ENCODE results near the gene SARDH.
"Not testable (repeated sequence)": the region's sequence is repeated elsewhere in the genome, so short reads cannot be mapped to it uniquely, and the experiment has no call there.

SARDH gene

DNA sequence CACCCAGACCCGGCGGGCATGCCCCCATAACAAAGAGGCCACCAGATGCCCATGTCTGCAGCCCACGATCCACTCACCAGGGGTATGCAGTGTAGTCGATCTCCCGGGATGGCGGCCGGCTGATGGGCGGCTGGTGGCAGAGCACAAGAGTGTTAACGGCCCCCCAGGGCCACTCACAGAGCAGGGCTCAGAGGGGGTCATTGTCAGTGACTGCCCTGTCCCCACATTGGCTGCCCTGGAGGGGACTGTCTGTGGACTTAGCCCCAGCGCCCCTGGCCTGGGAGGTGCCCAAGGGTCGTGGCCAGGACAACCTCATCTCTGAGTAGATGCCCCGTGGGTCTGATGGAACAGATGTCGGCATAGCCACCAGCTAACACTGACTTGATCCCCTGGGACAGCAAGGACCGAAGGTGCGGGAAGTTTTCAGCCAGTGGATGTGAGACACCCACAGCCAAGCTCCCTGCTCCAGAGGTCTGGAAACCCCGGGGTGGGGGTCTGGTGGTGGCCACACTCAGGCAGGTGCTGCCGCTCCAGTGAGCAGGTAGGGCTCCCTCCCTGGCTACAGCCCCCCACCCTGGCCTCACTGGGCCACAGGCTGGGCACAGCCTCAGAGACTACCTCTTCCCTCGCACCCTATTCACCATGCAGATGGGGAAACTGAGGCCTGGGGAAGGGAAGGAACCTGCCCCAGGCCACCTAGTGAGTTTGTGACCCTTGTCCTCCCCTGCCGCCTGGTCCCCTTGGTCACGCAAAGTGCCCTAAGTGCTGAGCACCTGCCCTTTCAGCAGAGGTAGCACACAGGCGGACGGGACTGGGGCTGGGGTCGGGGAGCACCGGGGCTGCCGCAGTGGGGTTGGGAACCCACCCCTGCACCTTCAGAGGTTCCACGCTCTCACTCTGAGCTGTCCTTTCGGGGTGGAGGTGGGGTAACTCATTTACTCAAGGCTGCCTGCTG, 38.1 kb upstream of the SARDH start:
- DNase-seq, result no peak

DNA sequence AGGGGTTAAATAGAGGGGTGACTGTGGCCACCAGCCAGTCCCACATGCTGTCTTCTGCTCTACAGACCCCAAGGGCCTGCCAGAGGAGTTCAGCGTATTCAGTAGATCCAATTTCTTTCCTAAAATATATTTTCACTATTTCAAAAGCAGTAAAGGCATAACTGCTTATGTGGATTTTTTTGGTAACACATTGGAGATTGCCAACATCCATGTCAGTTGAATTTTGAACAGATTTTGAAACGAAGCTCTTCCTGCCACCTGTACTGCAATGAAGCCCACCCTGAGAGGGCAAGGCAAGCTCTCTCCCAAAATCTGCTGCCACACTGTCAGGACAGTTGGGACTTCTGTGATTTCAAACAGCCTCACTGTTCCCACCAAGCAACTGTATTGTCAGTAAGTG, 37.1 kb upstream of the SARDH start:
- DNase-seq, result no peak

DNA sequence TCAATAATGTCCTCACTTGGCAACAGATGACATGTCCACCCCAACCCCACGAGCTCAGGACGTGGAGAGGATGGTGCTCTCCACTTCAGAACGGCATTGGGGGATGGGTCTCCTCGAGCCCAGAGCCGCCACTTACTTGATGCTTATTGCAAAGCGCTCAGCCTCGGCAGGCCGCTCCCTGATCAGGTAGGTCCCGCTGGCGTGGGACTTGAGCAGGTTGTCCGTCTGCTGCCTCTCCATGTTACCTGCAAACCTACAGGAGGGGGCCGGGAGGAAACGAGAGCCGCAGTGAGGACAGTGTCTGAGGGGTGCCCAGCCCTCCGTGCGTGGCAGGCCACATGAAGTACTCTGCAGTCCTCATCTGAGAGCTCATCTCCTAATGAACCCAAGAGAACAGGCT, 36.6 kb upstream of the SARDH start:
- no peak for DNase-seq

DNA sequence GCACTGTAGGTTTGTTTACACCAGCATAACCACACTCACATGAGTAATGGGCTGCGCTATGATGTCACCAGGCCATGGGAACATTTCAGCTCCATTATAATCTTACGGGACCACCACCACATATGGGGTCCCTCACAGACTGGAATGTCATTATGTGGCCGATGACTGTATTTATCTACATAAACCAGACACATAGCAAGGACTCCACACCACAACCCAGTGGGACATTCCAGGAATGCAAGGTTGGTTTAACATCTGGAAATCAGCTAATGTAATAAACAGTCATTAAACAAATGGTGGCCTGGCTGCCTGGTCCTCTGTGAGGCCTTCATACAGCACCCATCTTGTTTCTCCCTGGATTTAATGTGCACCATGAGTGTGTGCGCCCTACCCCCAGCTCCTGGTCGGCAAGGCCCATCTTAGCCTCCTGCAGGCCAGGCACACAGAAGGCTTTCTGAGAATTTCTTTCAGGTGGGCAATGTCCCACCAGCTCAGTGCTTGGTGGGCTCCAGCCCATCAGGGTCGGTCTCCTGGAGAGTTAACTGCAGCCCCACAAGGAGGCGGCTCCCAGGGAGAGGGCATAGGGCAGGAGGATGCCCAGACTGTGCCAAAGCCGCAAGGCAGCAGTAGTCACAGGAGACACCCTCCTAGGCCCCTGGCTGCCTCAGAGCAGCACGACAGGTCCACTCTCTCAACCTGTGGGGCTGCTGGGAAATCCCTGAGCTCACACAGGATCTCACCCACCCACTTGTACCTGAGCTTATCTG, 35.9 kb upstream of the SARDH start:
- DNase-seq, result no peak

DNA sequence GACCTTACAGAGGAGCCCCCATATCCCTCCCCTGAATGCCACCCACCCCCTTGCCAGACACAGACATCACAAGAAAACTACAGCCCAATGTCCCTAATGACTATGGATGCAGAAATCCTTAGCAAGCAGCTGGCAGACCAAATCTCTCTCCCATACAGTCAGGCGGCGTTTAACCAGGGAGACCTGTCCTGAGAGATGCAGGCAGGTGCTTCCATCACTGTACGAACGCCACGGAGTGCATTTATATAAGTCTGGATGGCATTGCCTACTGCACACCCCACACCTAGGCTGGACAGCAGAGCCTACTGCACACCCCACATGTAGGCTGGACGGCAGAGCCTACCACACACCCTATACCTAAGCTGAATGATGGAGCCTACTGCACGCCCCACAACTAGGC, 34.4 kb upstream of the SARDH start:
- DNase-seq, result no peak

DNA sequence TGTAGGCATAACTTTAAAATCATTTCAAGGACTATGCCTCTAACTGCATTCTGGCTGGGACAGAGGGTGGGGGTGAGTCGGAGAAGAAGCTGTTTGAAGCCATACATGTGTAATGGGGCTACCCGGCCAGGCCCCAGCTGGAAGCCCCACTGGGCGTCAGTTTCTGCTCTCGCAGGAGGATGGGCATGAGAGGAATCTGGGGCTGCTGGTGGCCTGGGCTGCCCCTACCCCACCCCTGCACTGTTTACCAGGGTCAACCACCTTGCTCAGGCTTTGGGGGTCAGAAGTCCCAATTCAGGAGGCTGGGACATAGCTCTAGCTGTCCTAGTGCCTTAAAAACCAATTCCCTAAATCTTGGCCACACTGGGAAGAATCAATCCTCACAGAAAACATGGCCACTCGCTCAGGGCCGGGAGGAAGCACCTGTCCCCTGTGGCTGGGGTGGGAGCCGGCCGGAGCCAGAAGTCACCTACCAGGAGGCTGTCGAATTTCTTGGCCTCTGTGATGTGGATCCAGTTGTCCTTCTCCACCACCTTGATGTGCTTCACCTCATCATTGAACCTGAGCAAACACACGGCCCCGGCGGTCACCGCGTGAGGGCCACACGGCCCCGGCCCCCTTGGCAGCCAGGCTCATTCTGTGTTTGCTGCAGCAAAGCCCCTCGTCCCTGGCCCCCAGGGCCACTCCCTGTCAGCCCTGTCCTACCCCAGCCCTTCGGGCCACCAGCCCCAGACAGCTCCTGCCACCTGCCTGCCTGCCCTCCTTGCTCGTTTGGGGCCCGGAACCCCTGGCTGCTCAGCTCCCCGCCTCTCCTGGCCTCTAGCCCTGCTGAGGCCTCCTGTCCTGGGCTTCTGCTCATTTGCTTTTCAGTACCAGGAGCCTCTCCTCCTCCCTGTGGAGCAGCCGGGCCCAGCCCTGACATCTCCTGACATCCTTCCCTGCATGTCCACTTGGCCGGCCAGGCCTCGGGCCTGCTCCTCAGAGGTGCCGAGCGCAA, 33.6 kb upstream of the SARDH start:
- DNase-seq, result no peak

DNA sequence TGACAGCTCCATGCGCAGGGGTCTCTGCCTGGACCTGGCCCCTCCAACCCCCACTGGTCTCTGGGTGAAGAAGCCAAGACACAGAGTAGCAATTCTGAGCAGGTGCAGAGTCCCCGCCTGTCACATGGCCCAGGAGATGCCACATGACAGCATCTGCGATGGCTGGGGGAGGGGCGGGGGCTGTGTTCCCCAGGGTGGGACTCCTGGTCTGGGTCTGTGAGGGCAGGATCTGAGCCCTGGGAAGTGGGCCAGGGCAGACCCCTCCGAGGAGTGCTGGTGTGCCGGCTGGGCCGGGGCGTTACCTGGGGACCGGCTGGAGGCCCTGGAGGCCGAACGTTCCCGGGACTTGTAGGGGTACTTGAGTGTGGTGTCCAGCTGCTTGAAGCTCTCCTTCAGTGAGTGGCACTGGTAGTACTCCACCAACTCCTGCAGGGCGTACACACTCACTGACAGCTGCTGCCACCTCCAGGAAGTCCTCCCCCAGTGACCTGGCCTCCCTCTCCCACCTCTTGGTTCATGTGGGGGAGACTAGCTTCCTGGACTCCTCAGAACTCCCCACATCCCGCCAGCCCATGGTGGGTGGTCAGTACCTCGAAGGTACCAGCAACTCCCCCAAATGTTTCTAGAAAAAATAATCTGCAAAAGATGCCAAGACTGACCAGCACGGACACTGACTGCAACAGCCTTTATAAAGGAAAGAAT, 32.1 kb upstream of the SARDH start:
- DNase-seq, result no peak

DNA sequence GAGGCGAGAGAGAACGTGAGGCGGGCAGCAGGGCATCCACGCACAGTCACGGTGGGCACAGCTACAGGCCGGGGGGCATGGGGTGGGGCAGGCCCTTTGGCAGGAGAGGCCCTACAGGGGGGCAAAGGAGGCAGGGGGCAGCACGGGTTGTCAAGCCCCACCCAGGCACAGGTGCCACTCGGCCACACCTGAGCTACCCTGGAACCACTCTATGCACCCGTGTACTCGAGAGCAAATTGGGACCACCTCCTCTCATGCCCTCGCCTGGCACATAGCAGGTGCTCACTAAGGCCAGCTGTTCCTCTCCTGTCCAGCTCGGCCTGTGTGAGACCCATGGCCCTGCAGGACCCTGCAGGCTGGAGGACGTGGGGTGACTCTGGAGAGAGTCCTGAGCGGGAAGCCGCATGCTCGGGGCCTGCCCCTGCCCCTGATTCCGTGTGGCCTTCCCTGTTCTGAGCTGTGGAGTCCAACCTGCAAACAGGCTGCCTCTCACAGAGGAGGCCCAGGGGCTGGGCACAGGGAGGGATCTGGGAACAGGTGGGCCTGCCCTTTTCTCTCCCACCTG, 31.4 kb upstream of the SARDH start:
- no peak for DNase-seq

DNA sequence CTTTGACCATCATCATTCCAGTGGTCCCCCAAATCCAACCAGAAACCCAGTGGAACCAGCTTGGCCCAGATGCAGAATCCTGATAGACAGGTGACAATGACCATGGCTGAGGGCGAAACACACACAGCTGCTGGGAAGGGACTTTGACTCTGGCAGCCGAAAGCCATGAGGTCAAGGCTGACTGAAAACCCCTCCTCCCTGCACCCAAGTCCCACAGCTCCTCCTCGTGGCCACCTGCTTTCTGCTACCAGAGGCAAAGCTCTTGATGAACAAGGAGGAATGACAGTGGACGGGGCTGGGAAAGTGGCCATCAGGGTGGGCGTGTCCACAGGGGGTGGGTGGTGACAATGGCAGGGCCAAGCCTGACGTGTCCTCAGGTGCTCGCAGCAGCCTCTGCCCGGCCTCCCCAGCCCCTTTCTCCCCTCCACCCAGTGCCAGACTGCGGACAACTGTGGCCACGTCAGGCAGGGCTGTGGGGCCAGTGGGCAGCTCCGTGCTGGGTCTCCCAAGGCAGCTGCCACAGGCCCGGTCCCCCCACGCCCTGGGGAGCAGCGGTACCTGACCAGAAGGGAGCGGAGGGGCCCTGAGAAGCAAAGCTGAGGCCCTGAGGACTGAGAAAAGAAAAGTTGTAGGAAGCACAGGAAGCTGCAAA, 30.8 kb upstream of the SARDH start:
- DNase-seq, result no peak

DNA sequence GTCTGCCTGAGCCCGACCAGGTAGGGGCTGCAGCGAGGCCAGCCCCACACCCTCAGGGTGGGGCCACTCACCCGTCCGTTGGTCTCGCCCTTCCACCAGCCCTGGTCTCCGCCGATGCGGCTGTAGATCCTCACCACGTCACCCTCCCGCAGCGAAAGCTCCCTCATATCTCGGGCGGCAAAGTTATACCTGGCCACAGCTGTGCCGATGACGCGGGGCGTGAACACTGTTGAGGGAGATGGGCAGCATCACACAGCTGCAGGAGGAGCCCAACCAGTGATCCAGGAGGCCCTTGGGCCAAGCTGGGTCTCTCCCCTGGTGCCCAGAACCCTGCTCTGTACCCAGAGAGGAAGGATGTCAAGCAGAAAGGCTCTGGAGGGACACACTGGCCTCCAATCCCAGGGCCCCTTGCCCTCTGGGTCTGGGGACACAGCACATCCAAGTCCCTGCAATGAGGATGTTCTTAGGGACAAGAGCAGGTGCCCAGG, 30.3 kb upstream of the SARDH start:
- no peak for DNase-seq

DNA sequence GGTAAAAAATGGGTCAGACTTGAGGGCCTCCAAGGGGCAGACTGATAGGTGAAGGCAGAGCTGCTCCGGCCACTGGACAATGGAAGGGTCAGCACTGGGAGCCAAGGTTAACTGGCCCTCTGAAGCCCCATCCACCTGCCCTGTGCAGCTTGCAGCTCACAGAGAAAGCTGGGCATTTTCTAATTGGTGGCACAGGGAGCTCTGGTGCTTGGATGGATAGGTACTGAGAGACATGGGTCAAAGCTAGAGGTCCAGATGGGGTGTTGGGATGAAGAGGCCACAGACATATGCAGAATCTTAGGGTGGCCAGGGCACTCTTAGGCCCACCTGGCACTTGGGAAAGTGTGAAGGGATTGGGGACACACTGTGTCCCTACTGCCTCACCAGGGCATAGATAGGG, 29.5 kb upstream of the SARDH start:
- no peak for DNase-seq

DNA sequence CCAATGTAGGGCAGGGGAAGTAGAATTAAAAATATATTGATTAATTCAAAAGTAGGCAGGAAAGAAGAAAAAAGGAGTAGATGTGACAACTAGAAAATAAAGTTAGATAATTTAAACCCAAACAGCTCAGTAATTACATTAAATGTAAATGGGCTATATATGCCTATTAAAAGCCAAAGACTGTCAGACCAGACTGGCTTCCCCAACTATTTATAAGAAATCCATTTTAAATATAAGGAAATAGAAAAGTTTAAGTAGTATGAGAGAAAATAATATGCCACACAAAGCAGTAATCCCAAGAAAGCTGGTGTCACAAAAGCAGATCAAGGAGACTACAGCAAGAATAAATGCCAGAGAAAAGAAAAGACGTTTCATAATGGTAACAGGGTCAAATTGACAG, 28.9 kb upstream of the SARDH start:
- no peak for DNase-seq

DNA sequence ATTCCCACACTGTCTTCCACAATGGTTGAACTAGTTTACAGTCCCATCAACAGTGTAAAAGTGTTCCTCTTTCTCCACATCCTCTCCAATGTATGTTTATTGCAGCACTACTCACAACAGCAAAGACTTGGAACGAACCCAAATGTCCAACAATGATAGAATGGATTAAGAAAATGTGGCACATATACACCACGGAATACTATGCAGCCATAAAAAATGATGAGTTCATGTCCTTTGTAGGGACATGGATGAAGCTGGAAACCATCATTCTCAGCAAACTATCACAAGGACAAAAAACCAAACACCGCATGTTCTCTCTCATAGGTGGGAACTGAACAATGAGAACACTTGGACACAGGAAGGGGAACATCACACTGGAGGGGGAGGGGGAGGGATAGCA, 28.1 kb upstream of the SARDH start:
- DNase-seq, result not testable (repeated sequence)

DNA sequence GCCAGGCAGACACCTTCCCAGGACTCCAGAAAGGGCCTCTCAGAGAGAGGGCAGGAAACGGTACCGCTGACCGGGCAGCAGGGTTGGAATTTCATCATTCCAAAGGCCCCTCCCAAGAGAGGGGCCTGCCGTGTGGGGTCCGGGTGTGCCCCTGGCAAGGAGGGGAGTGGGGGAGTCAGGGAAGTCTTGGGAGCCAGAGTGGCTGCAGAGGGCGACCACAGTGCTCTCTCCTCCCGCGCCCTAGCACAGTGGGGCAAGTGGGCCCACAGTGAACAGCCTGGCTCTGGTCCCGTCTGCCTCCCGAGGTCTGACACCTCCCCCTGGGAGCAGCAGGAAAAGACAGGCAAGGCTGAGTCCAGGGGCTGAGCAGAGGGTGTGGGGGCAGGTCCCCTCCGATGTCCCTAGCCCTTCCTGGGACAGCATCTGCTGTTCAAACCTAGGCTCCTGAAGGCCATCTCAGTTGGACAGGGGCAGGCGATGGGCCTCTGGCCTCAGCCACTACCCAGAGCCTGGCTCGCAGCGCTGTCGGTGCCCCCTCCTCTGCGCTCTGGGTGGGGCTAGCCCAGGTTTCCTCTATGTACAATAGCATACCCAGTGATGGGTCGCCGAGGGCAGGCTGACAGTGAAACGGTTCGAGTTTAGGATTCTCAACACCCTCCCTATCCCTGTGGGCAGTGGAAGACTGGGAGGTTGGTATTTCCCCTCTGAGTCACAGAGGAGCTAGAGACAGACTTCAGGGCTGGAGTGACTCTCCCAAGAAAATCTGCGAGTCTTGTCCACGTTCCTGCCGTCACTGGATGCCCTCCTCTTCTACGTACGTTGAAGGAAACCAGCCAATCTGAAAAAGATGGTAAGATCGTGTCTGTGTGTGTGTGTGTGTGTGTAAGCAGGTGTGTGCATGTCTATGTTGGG, 25.4 kb upstream of the SARDH start:
- DNase-seq, result no peak

DNA sequence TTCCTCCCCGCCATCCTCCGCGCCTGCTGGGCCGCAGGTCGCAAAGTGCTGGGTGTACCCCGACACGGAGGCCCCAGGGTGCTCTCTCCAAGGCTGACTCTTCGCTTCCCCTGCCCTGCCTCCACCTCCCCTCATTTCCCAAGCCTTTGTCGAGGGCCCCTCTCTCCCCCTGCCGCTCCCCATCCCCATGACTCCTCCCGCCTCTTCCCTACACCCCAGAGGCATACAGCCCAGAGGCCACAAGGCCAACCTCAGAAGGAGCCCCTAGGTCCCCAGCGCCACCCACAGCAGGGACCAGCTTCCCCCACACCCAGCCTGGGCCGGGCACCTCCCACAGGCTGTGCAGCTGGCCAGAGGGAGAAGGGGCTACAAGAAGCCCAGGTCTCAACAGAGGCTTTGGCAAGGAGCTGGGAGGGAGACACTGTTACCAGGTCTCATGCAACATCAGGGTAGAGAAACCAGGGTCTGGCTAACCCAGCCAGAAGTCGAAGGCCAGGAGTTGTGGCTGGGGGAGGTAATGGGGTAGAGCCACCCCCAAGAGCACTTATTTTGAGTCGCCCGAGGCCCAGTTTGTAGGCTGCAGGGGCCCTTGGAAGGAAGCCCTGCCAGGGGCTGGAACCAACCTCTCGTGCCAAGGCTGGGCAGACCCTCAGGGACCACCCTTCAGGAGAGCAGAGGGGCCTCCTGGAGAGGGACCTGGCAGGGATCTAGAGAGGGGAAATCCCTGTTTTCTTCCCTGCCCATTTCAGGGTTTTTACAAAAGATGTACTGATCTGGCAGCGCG, 24.5 kb upstream of the SARDH start:
- no peak for DNase-seq

DNA sequence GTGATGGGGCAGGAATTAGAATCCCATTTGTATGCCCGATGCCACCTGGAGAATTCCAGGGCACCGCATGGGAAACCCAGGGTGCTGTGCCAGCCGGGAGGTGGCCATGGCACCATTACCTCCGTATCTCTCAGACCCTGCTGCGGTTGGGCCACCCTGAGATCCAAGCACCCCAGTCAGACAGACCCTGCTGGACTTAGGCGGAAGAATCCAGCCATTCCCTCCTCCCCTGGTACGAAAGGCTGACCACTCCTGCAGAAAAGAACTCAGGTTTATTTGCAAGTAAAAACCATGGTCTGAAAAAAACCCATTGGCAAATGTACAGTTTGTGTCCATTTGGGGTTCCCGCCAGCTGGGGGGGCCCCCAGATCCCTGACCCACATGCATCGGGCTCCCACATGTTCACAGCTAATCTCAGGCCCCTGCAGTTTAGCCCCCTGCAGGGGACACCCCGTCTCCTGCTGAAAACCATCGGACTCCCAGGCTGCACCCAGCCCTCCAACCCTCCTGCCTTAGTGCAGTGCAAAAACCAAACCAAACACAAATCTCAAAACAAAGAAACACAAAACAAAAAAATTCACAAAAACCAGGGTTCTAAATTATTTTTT, 23.6 kb upstream of the SARDH start:
- DNase-seq, result no peak

DNA sequence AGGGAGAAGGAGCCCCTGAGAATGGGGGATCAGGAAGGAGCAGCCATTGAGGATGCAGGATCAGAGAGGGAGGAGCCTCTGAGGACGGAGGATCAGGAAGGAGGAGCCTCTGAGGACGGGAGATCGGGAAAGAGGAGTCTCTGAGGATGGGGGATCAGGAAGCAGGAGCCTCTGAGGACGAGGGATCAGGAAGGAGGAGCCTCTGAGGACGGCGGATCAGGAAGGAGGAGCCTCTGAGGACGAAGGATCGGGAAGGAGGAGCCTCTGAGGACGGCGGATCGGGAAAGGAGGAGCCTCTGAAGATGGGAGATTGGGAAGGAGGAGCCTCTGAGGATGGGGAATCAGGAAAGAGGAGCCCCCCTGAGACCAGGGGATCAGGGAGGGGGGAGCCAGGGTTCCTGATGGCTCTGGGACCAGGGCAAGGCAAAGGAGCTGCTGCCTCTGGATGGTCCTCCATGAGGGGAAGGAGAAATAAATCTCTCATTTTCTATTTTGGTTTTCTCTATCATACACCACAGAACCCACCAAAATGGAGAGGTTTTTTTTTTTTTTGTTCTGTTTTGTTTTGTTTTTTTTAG, 22.6 kb upstream of the SARDH start:
- DNase-seq, result no peak

DNA sequence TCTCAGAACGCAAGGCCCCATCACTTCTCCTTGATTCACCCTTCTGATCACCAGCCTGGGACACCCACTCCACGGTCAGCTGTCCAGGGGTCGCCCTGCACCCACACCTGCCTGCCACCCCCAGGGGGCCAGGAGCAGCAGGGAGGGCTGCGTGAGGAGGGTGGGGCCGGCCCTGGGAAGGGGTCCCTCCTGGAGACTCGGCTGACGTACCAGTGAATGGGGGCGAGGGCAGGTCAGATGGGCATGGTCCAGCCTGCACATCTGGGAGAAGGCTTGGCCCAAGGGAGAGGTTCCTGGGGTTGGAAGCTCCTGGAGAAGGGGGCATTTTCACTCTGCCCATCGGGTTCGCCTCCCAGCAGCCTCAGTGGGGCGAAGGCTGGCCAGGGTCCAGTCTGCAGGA, 21.8 kb upstream of the SARDH start:
- no peak for DNase-seq

Measured in SIG-M5 (cell line).